K562 (cell line): ENCODE results near the gene KIRREL1. TPM values are rescaled to one million over a fixed set of nuclear protein-coding genes. Genes with fewer than 3 reads are reported as not detected.
A peak's percentile ranks its signal among the peaks of the same experiment; 100 is the strongest.

Experiments used
- ARID1B ChIP-seq: fragments of 450-650 bp; IDR thresholded peaks from 2 replicates; pipeline ENCODE4 v1.6.1; 2016; ENCODE audit warnings: antibody characterized with exemption, mild to moderate bottlenecking, inconsistent platforms
- BRF2 ChIP-seq: IDR thresholded peaks from 3 replicates; pipeline ENCODE4 v1.6.1; 2011; ENCODE audit warnings: borderline replicate concordance, mild to moderate bottlenecking; ENCODE audit not compliant: insufficient read length, insufficient read depth
- CREB3L1 ChIP-seq: fragments of 450-650 bp; IDR thresholded peaks from 2 replicates; pipeline ENCODE4 v1.6.1; 2014; ENCODE audit warnings: low read depth, mild to moderate bottlenecking, moderate library complexity, borderline replicate concordance
- GTF2F1 ChIP-seq: IDR thresholded peaks from 2 replicates; pipeline ENCODE4 v1.6.1; 2011; ENCODE audit warnings: low read depth, low read length, improper control_type of control experiment
- HINFP ChIP-seq: fragments of 450-650 bp; conservative IDR thresholded peaks from 2 replicates; pipeline ENCODE4 v1.6.1; 2016; ENCODE audit warnings: missing genetic modification characterization, low read depth, mild to moderate bottlenecking, control low read depth, missing compliant biosample characterization
- PML ChIP-seq: IDR thresholded peaks from 2 replicates; pipeline ENCODE4 v1.6.1; 2012; ENCODE audit warnings: low read length, inconsistent platforms
- RAD51 ChIP-seq: fragments of 450-650 bp; IDR thresholded peaks from 2 replicates; pipeline ENCODE4 v1.7.1; 2016; ENCODE audit warnings: low read depth, mild to moderate bottlenecking, borderline replicate concordance
- SMARCB1 ChIP-seq: IDR thresholded peaks from 2 replicates; pipeline ENCODE4 v1.6.1; 2011; ENCODE audit warnings: improper control_type of control experiment, low read depth; ENCODE audit not compliant: insufficient read length
- polyA plus RNA-seq, 8 experiments: library from polyadenylated mRNA; depleted of rRNA in 4 of 8; stranded (reverse) in 5 of 8; unstranded in 3 of 8; fragments of >200 nt; fragmentation: Nextera tagmentation in 2 of 8; fragmentation: Illumina TruSeq in 1 of 8; extraction: Ambion mirVana in 2 of 8; extraction: Trizol in 1 of 8; gene quantifications; 2 replicates each; pipeline versions ENCODE4 v1.2.1 to v1.2.3, GENCODE V29; 2011 to 2014; ENCODE audit warnings: inconsistent platforms in 1 of 8, missing spikeins in 1 of 8
- total RNA-seq, 7 experiments: library from RNA; depleted of rRNA in 6 of 7; stranded (reverse); fragments of >200 nt in 6 of 7; fragmentation: Illumina TruSeq in 2 of 7; extraction: Trizol in 2 of 7; gene quantifications; 2 replicates each; pipeline versions ENCODE4 v1.2.1 to v1.2.3, GENCODE V29; 2011 to 2021; ENCODE audit warnings: low replicate concordance in 1 of 7
- TF ChIP-seq, protein P1 (sequence below), 2 experiments: fragments of 450-650 bp; formaldehyde crosslinking in 1 of 2; IDR thresholded peaks; 2 replicates each; pipeline versions ENCODE4 v1.4.0 to v1.6.1; 2014 to 2020; ENCODE audit warnings: mild to moderate bottlenecking in 2 of 2, borderline replicate concordance in 1 of 2, low read depth in 1 of 2
- TF ChIP-seq, protein P2 (sequence below): fragments of 450-650 bp; formaldehyde crosslinking; IDR thresholded peaks from 2 replicates; pipeline ENCODE4 v1.4.0; 2020; ENCODE audit warnings: mild to moderate bottlenecking, moderate library complexity

Gene KIRREL1
- total and polyA plus RNA-seq, 9 of the 15 experiments (the other 6 are each of a cell fraction or from before 2014, with no cell fraction given): under 0.01 to 0.22 (median 0.03) TPM; not detected in 3

- TF ChIP-seq, protein P1, sequence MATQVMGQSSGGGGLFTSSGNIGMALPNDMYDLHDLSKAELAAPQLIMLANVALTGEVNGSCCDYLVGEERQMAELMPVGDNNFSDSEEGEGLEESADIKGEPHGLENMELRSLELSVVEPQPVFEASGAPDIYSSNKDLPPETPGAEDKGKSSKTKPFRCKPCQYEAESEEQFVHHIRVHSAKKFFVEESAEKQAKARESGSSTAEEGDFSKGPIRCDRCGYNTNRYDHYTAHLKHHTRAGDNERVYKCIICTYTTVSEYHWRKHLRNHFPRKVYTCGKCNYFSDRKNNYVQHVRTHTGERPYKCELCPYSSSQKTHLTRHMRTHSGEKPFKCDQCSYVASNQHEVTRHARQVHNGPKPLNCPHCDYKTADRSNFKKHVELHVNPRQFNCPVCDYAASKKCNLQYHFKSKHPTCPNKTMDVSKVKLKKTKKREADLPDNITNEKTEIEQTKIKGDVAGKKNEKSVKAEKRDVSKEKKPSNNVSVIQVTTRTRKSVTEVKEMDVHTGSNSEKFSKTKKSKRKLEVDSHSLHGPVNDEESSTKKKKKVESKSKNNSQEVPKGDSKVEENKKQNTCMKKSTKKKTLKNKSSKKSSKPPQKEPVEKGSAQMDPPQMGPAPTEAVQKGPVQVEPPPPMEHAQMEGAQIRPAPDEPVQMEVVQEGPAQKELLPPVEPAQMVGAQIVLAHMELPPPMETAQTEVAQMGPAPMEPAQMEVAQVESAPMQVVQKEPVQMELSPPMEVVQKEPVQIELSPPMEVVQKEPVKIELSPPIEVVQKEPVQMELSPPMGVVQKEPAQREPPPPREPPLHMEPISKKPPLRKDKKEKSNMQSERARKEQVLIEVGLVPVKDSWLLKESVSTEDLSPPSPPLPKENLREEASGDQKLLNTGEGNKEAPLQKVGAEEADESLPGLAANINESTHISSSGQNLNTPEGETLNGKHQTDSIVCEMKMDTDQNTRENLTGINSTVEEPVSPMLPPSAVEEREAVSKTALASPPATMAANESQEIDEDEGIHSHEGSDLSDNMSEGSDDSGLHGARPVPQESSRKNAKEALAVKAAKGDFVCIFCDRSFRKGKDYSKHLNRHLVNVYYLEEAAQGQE (IDR thresholded peaks at IDR 0.05; ENCODE audit: borderline replicate concordance): peak; percentile 55; the same call in 1 of the 2 replicates
- TF ChIP-seq, protein P1 (CRISPR knock-in tag; IDR thresholded peaks at IDR 0.05; ENCODE audit: low read depth): no peak
- TF ChIP-seq RAD51: no peak
- TF ChIP-seq PML: no peak
- TF ChIP-seq ARID1B: no peak
- TF ChIP-seq, protein P2, sequence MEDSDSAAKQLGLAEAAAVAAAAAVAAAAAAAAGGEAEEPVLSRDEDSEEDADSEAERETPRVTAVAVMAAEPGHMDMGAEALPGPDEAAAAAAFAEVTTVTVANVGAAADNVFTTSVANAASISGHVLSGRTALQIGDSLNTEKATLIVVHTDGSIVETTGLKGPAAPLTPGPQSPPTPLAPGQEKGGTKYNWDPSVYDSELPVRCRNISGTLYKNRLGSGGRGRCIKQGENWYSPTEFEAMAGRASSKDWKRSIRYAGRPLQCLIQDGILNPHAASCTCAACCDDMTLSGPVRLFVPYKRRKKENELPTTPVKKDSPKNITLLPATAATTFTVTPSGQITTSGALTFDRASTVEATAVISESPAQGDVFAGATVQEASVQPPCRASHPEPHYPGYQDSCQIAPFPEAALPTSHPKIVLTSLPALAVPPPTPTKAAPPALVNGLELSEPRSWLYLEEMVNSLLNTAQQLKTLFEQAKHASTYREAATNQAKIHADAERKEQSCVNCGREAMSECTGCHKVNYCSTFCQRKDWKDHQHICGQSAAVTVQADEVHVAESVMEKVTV (CRISPR knock-in tag): peak; percentile 68
- no peak for TF ChIP-seq GTF2F1
- TF ChIP-seq CREB3L1: no peak
- no peak for TF ChIP-seq HINFP (tag)
- no peak for TF ChIP-seq SMARCB1
- no peak for TF ChIP-seq BRF2
Observed at GRCh38 chr1:157948312-157949073, 45.0 kb upstream of the KIRREL1 start (continued).
